Measurements from ENCODE around the gene ABCC4.

Gene ABCC4

GRCh38 chr13:95020298-95020987 is 280.8 kb downstream of the ABCC4 start:
- H3K4me3 ChIP-seq (ENCODE audit: control insufficient read depth, low read depth, low read length) = no peak overlapping the region
- no peak for DNase-seq (ENCODE audit: low read depth)
- TF ChIP-seq CTCF (IDR thresholded peaks at IDR 0.05; ENCODE audit: control insufficient read depth, insufficient read depth, low read depth, low read length, missing control alignments) = no peak

- no peak overlapping the region for H3K4me3 ChIP-seq (ENCODE audit: control insufficient read depth, low read depth, low read length)
- no peak for TF ChIP-seq CTCF (IDR thresholded peaks at IDR 0.05; ENCODE audit: control insufficient read depth, insufficient read depth, low read depth, low read length, missing control alignments)
- no peak for DNase-seq (ENCODE audit: low read depth)
Observed at GRCh38 chr13:95019886-95020285, 281.4 kb downstream of the ABCC4 start.

- H3K4me3 ChIP-seq (ENCODE audit: control insufficient read depth, low read depth, low read length) = no peak overlapping the region
- TF ChIP-seq CTCF (IDR thresholded peaks at IDR 0.05; ENCODE audit: control insufficient read depth, insufficient read depth, low read depth, low read length, missing control alignments) = no peak
- no peak for DNase-seq (ENCODE audit: low read depth)
Observed at GRCh38 chr13:95007322-95007721, 293.9 kb downstream of the ABCC4 start.

- H3K4me3 ChIP-seq (ENCODE audit: control insufficient read depth, low read depth, low read length) = no peak overlapping the region
- no peak for TF ChIP-seq CTCF (IDR thresholded peaks at IDR 0.05; ENCODE audit: control insufficient read depth, insufficient read depth, low read depth, low read length, missing control alignments)
- no peak for DNase-seq (ENCODE audit: low read depth)
Observed at GRCh38 chr13:95005300-95005699, 296.0 kb downstream of the ABCC4 start.

- H3K4me3 ChIP-seq (ENCODE audit: control insufficient read depth, low read depth, low read length) = peak overlapping the region; percentile 42
- TF ChIP-seq CTCF (IDR thresholded peaks at IDR 0.05; ENCODE audit: control insufficient read depth, insufficient read depth, low read depth, low read length, missing control alignments) = no peak
Observed at GRCh38 chr13:95003019-95003813, 298.0 kb downstream of the ABCC4 start.

GRCh38 chr13:95002126-95002525 is 299.1 kb downstream of the ABCC4 start:
- DNase-seq (ENCODE audit: low read depth) = no peak
- no peak for TF ChIP-seq CTCF (IDR thresholded peaks at IDR 0.05; ENCODE audit: control insufficient read depth, insufficient read depth, low read depth, low read length, missing control alignments)
- H3K4me3 ChIP-seq (ENCODE audit: control insufficient read depth, low read depth, low read length) = no peak overlapping the region

More at GRCh38 chr13:95003019-95003813, 298.0 kb downstream of the ABCC4 start:
- no peak for DNase-seq (ENCODE audit: low read depth)

Data from AG09309 (cell line).